CD4-positive, alpha-beta T cell (primary cell): ENCODE measurements around the gene UBE3B. TPM values are rescaled to one million over a fixed set of nuclear protein-coding genes. Genes with fewer than 3 reads are reported as not detected.

ENCODE experiments used
- ATAC-seq: fragments of 200-7000 bp; cut with Tn5 transposase; one replicate; pipeline ENCODE4 v1.10.0; 2022; ENCODE audit warnings: mild to moderate bottlenecking; ENCODE audit not compliant: poor library complexity
- CTCF ChIA-PET: fragments of 350-600 bp; sonication (Branson Sonifier 250); formaldehyde crosslinking; loops from one replicate; lab custom pipeline; 2021; ENCODE audit warnings: antibody characterized with exemption, inconsistent platforms; lab: Charles Lee
- POLR2A ChIA-PET: fragments of 350-600 bp; sonication (Branson Sonifier 250); formaldehyde crosslinking; loops from one replicate; lab custom pipeline; 2021; ENCODE audit warnings: antibody characterized with exemption, inconsistent platforms; lab: Charles Lee
- DNase-seq, 14 experiments: peaks; one replicate each; pipeline ENCODE4 v3.0.0-alpha.2; 2013 to 2020; ENCODE audit warnings: mixed read lengths in 2 of 14
- H3K27ac ChIP-seq, 2 donors: one replicate each; pipeline versions ENCODE4 v1.5.1 to v1.7.0; 2013; ENCODE audit warnings: low read length in 2 of 2, low read depth in 1 of 2, mild to moderate bottlenecking in 1 of 2
- H3K27me3 ChIP-seq, 2 experiments: 1 replicate in 1 of 2; 2 replicates in 1 of 2; pipeline versions ENCODE4 v1.6.1 to v1.7.0; 2013; ENCODE audit warnings: low read length in 2 of 2, control low read depth in 1 of 2, mild to moderate bottlenecking in 1 of 2, moderate library complexity in 1 of 2; ENCODE audit not compliant: insufficient read depth in 2 of 2, control insufficient read depth in 1 of 2
- H3K36me3 ChIP-seq: one replicate; pipeline ENCODE4 v1.6.1; 2013; ENCODE audit warnings: low read length, control low read depth; ENCODE audit not compliant: insufficient read depth
- H3K4me1 ChIP-seq: one replicate; pipeline ENCODE4 v1.6.1; 2013; ENCODE audit warnings: low read length, control low read depth; ENCODE audit not compliant: insufficient read depth
- H3K4me3 ChIP-seq: one replicate; pipeline ENCODE4 v1.5.1; 2013; ENCODE audit warnings: mild to moderate bottlenecking, low read length, moderate library complexity
- H3K9me3 ChIP-seq, 2 experiments: 1 replicate in 1 of 2; 2 replicates in 1 of 2; pipeline versions ENCODE4 v1.6.1 to v1.7.0; 2013; ENCODE audit warnings: low read length in 2 of 2, mild to moderate bottlenecking in 2 of 2, control low read depth in 1 of 2, moderate library complexity in 1 of 2; ENCODE audit not compliant: control insufficient read depth in 1 of 2, insufficient read depth in 1 of 2
- H3K27ac Mint-ChIP-seq: one replicate; pipeline ENCODE4 v1.8.0; 2020; ENCODE audit warnings: mixed read lengths
- H3K27me3 Mint-ChIP-seq: one replicate; pipeline ENCODE4 v1.8.0; 2021; ENCODE audit warnings: mixed read lengths
- H3K36me3 Mint-ChIP-seq: one replicate; pipeline ENCODE4 v1.8.0; 2021; ENCODE audit warnings: low read depth, mixed read lengths
- H3K4me1 Mint-ChIP-seq: one replicate; pipeline ENCODE4 v1.8.0; 2021; ENCODE audit warnings: low read depth, mixed read lengths
- H3K4me3 Mint-ChIP-seq: one replicate; pipeline ENCODE4 v1.8.0; 2020; ENCODE audit warnings: mild to moderate bottlenecking, mixed read lengths
- H3K9me3 Mint-ChIP-seq: one replicate; pipeline ENCODE4 v1.8.0; 2020; ENCODE audit warnings: mixed read lengths
- intact Hi-C, 2 experiments: fragments of 100-400 bp; cut with DNase I in 1 of 2; cut with micrococcal nuclease in 1 of 2; formaldehyde crosslinking; loops; one replicate each; pipeline versions ENCODE4 v1.15.1 to v1.9.0; 2023 to 2025; cut with DNase I, micrococcal nuclease
- total RNA-seq, 174 experiments: library from RNA in 2 of 174; stranded (reverse) in 2 of 174; gene quantifications; one replicate each; pipeline ENCODE4 v1.2.3 and lab custom pipeline; 2021 to 2026
- TF ChIP-seq, protein P1 (sequence below): fragments of 200-600 bp; IDR thresholded peaks from one replicate; pipeline ENCODE4 v1.8.0; 2022; ENCODE audit warnings: antibody characterized with exemption, mild to moderate bottlenecking

The UBE3B gene
- total RNA-seq, 2 experiments from 2014 or later: 17.2 to 19.9 TPM

DNA sequence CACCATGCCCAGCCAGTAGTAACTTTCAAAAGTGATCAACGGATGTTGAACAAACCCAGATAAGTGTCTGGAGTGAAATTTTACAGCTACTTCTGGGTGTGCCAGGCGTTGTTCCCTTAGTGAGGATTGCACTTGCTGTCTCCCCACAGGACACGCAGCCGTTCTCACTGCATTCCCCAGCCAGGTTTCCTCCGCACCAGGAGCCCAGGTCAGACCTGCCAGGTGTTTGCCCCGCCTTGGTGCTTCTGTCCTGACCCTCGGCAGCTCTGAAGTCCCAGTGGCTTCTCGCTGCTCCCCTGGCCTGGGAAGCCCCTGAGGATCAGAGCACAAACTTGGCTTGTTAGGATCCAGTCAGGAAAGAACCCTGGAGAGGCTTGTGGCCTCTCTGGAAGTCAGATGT is 59.7 kb downstream of the UBE3B start:
- ATAC-seq (no peak), DNase-seq (no peak)
- Histone ChIP-seq H3K9me3 (no peaks in the 10 kb centered on the region), H3K4me3 (no peak overlapping the region), H3K27ac (no peak overlapping the region), H3K4me1 (no peaks in the 10 kb centered on the region), H3K27me3 (no peaks in the 10 kb centered on the region), H3K36me3 (peaks cover 12% of the 10 kb centered on the region)
- no peaks in the 10 kb centered on the region for H3K4me1 Mint-ChIP-seq
- peaks cover 29% of the 10 kb centered on the region for H3K36me3 Mint-ChIP-seq
- intact Hi-C loops: no loop called here
- no peak overlapping the region for H3K4me3 Mint-ChIP-seq
- TF ChIP-seq, protein P1, sequence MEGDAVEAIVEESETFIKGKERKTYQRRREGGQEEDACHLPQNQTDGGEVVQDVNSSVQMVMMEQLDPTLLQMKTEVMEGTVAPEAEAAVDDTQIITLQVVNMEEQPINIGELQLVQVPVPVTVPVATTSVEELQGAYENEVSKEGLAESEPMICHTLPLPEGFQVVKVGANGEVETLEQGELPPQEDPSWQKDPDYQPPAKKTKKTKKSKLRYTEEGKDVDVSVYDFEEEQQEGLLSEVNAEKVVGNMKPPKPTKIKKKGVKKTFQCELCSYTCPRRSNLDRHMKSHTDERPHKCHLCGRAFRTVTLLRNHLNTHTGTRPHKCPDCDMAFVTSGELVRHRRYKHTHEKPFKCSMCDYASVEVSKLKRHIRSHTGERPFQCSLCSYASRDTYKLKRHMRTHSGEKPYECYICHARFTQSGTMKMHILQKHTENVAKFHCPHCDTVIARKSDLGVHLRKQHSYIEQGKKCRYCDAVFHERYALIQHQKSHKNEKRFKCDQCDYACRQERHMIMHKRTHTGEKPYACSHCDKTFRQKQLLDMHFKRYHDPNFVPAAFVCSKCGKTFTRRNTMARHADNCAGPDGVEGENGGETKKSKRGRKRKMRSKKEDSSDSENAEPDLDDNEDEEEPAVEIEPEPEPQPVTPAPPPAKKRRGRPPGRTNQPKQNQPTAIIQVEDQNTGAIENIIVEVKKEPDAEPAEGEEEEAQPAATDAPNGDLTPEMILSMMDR: no peak
- H3K27ac Mint-ChIP-seq: no peak overlapping the region
- CTCF ChIA-PET: no interaction called here
- H3K27me3 Mint-ChIP-seq: no peaks in the 10 kb centered on the region
- no peaks in the 10 kb centered on the region for H3K9me3 Mint-ChIP-seq
- POLR2A ChIA-PET: no interaction called here

GRCh38 chr12:109538191-109538863 is 60.9 kb downstream of the UBE3B start:
- TF ChIP-seq, protein P1: no peak
- peaks cover 20% of the 10 kb centered on the region for H3K36me3 Mint-ChIP-seq

DNA sequence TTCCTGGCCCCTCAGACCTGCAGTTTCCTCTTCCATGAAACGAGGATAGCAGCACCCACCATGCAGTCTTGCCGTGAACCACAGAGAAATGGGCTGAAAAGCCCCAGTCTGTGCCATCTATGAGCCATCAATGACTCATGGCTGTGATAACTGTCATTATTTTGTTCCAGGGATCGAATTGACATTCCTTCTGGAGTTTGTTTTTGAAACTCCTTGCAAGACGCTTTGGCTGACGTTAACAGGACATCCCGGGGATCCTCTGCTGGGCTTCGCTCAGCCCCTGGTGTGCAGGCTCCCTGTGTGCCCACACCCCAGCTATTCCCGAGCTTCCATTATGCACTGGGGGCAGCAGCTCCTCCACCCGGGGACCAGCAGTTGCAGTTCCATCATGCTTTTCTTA is 62.1 kb downstream of the UBE3B start:
- intact Hi-C loops: no loop called here
- H3K4me1 Mint-ChIP-seq: no peaks in the 10 kb centered on the region
- no peaks in the 10 kb centered on the region for H3K27me3 Mint-ChIP-seq
- Histone ChIP-seq H3K4me3 (no peak overlapping the region), H3K9me3 (no peaks in the 10 kb centered on the region), H3K27ac (no peak overlapping the region), H3K36me3 (peaks cover 4% of the 10 kb centered on the region), H3K4me1 (peaks cover 2% of the 10 kb centered on the region), H3K27me3 (no peaks in the 10 kb centered on the region)
- ChIA-PET POLR2A (no interaction called here), CTCF (no interaction called here)
- no peak overlapping the region for H3K27ac Mint-ChIP-seq
- no peaks in the 10 kb centered on the region for H3K9me3 Mint-ChIP-seq
- TF ChIP-seq, protein P1: no peak
- no peak overlapping the region for H3K4me3 Mint-ChIP-seq
- peaks cover 18% of the 10 kb centered on the region for H3K36me3 Mint-ChIP-seq
- DNase-seq (no peak), ATAC-seq (no peak)

More at GRCh38 chr12:109538191-109538863, 60.9 kb downstream of the UBE3B start:
- ATAC-seq: no peak
- POLR2A ChIA-PET: no interaction called here
- Mint-ChIP-seq H3K9me3 (no peaks in the 10 kb centered on the region), H3K4me3 (no peak overlapping the region), H3K4me1 (no peaks in the 10 kb centered on the region), H3K27me3 (no peaks in the 10 kb centered on the region), H3K27ac (no peak overlapping the region)
- intact Hi-C loops: no loop called here
- Histone ChIP-seq H3K9me3 (no peaks in the 10 kb centered on the region), H3K27me3 (no peaks in the 10 kb centered on the region), H3K4me1 (no peaks in the 10 kb centered on the region), H3K4me3 (no peak overlapping the region), H3K27ac (no peak overlapping the region), H3K36me3 (peaks cover 9% of the 10 kb centered on the region)
- CTCF ChIA-PET: no interaction called here
- no peak for DNase-seq
